Measurements from ENCODE around the gene FZD4. TPM values are rescaled to one million over a fixed set of nuclear protein-coding genes. Genes with fewer than 3 reads are reported as not detected.

FZD4 gene
- polyA plus RNA-seq, 3 donors: 0.05 TPM; not detected in 2

DNA sequence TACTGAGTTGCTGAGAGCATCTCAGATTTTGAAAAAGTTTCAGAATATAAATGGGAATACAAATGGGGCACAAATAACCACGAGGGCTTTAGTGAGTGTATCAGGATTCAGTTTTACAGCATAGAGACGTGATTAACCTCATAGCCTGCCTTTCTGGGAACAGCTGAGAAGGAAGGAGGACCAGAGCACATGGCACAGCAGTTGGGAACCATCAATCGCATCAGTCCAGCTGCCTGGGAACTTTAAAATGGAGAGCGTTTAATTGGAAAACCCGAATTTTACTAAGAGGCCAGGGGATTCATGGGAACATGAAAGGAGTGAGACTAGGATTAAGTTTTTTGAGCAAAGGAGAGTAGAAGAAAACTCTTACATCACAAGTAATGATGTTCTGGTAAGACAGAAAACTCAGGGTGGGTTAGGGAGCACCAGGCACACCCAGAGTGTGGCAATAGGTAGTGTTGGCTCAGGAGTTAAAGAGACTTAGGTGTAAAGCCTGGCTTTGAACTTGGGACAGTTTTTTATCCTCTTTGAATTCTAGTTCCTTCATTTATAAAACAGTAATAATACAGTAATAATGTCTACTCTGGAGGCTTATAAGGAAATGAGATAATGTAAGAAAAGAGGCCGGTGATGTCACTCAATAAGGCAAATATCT, 40.2 kb downstream of the FZD4 start:
- 88% methylated on average over 2 of the region's 6 CpGs for WGBS (ENCODE audit: insufficient coverage)
- H3K27ac ChIP-seq (ENCODE audit: low read depth in 1 of 2, low read length in 2 of 2): no peak overlapping the region
- no peak overlapping the region for H3K9ac ChIP-seq (ENCODE audit: insufficient read depth, low read length, poor library complexity, severe bottlenecking)
- no peak overlapping the region for H3K4me3 Mint-ChIP-seq
- H3K4me1 ChIP-seq (ENCODE audit: control insufficient read depth in 1 of 2, insufficient read depth in 2 of 2, low read length in 2 of 2): no peaks in the 10 kb centered on the region
- no peak overlapping the region for H2AFZ ChIP-seq (ENCODE audit: insufficient read depth, low read depth, low read length, poor library complexity, severe bottlenecking)
- H3K4me2 ChIP-seq (replicated peaks; ENCODE audit: extremely low read depth, low read length, poor library complexity, severe bottlenecking): no peak overlapping the region
- H3K4me3 ChIP-seq (replicated peaks in 1 of 3; ENCODE audit: low read depth in 2 of 3, low read length in 3 of 3): no peak overlapping the region
- H4K20me1 ChIP-seq (ENCODE audit: insufficient read depth, low read length): no peaks in the 10 kb centered on the region
- H3K27ac Mint-ChIP-seq: no peak overlapping the region
- H3K27me3 ChIP-seq (ENCODE audit: control insufficient read depth in 2 of 2, insufficient read depth in 2 of 2, low read length in 2 of 2): no peaks in the 10 kb centered on the region
- no peak for DNase-seq
- H3K36me3 ChIP-seq (replicated peaks in 1 of 2; ENCODE audit: control insufficient read depth in 1 of 2, insufficient read depth in 2 of 2, low read length in 2 of 2): no peaks in the 10 kb centered on the region
- intact Hi-C loops (cut with micrococcal nuclease): no loop called here
- H3K9me3 Mint-ChIP-seq: peaks cover 0 to 8% (median 1%) of the 10 kb centered on the region in 7 donors
- no peak for TF ChIP-seq CTCF (IDR thresholded peaks at IDR 0.05)
- peaks cover 0 to 2% (median 0%) of the 10 kb centered on the region in 3 donors for H3K27me3 Mint-ChIP-seq (ENCODE audit: low read depth in 3 of 3)
- no peaks in the 10 kb centered on the region for H3K36me3 Mint-ChIP-seq
- no peaks in the 10 kb centered on the region for H3K4me1 Mint-ChIP-seq
- no peaks in the 10 kb centered on the region for H3K79me2 ChIP-seq (ENCODE audit: insufficient read depth, low read length)
- no peaks in the 10 kb centered on the region for H3K9me3 ChIP-seq (replicated peaks in 1 of 2; ENCODE audit: control insufficient read depth in 1 of 2, insufficient read depth in 1 of 2, low read length in 2 of 2)

- Histone ChIP-seq H3K27me3 (ENCODE audit: control insufficient read depth in 2 of 2, insufficient read depth in 2 of 2, low read length in 2 of 2) (no peaks in the 10 kb centered on the region), H3K27ac (ENCODE audit: low read depth in 1 of 2, low read length in 2 of 2) (no peak overlapping the region), H3K4me1 (ENCODE audit: control insufficient read depth in 1 of 2, insufficient read depth in 2 of 2, low read length in 2 of 2) (no peaks in the 10 kb centered on the region), H3K4me3 (replicated peaks in 1 of 3; ENCODE audit: low read depth in 2 of 3, low read length in 3 of 3) (no peak overlapping the region), H3K9ac (ENCODE audit: insufficient read depth, low read length, poor library complexity, severe bottlenecking) (no peak overlapping the region), H3K79me2 (ENCODE audit: insufficient read depth, low read length) (no peaks in the 10 kb centered on the region), H3K4me2 (replicated peaks; ENCODE audit: extremely low read depth, low read length, poor library complexity, severe bottlenecking) (no peak overlapping the region), H2AFZ (ENCODE audit: insufficient read depth, low read depth, low read length, poor library complexity, severe bottlenecking) (no peak overlapping the region), H3K36me3 (replicated peaks in 1 of 2; ENCODE audit: control insufficient read depth in 1 of 2, insufficient read depth in 2 of 2, low read length in 2 of 2) (no peaks in the 10 kb centered on the region), H3K9me3 (replicated peaks in 1 of 2; ENCODE audit: control insufficient read depth in 1 of 2, insufficient read depth in 1 of 2, low read length in 2 of 2) (no peaks in the 10 kb centered on the region), H4K20me1 (ENCODE audit: insufficient read depth, low read length) (no peaks in the 10 kb centered on the region)
- Mint-ChIP-seq H3K27ac (no peak overlapping the region), H3K4me3 (no peak overlapping the region), H3K27me3 (ENCODE audit: low read depth in 3 of 3) (peaks cover 0 to 3% (median 0%) of the 10 kb centered on the region in 3 donors), H3K9me3 (peaks cover 0 to 8% (median 1%) of the 10 kb centered on the region in 7 donors), H3K4me1 (no peaks in the 10 kb centered on the region), H3K36me3 (no peaks in the 10 kb centered on the region)
- 60% methylated on average over 1 of the region's 1 CpG for WGBS (ENCODE audit: insufficient coverage)
- intact Hi-C loops (cut with micrococcal nuclease): no loop called here
- no peak for TF ChIP-seq CTCF (IDR thresholded peaks at IDR 0.05)
- DNase-seq: no peak
Observed at GRCh38 chr11:86912238-86912637, 43.0 kb downstream of the FZD4 start.
